ENCODE results near the gene ZNF174.

ZNF174 gene

DNA sequence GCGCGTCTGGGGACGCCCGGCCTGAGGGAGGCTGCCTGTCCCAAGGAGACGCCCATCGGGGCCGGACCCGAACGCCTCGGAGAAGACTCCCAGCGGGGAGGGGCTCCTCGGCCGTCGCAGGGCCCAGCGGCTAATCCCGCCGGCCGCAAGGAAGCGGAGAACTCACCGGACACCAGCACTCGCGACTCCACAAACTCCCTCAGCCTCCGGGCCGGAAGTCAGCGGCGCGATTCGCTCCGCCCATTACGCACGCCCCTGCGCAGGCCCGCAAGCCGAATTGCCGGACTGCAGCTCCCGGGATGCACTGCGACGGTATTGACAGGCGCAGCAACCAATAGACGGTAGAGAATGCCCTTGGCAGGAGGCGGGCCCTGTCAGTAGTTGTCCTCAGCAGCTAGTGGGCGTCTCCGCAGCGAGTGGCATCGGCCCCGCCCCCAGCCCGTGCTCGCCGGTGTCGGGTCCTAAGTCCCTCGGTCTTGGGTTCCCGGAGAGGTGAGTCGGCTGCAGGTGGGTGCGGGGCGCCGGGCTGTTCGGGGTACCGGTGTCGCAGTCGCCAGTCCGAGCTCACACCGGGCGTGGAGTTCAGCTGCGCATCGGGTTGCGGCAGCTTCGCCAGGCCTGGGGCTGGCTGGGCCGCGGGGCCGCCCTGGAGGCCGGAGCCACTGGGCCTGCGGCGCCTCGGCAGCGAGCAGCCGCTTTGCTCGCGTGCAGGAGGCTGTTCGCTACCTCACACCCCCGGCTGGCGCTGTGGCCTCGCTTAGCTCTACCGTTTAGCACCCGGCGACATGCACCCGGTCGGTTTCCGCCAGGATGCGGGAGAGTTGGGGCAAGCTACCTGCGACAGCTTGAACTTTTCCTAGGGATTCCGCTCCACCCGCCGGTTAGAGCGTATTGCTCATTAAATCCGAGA lies at the start of gene ZNF174, which contains the start of gene ZSCAN32:
Gene ZNF174, plus strand, starts transcription at position 437 of the 910 bp plus-strand sequence. CDS start 790 bp downstream, outside the sequence.
Gene ZSCAN32, minus strand, starts transcription at position 226 of the 910 bp plus-strand sequence. CDS start 3,447 bp downstream, outside the sequence.
- DNase-seq (ENCODE audit: low spot score), result peak; percentile 100

DNA sequence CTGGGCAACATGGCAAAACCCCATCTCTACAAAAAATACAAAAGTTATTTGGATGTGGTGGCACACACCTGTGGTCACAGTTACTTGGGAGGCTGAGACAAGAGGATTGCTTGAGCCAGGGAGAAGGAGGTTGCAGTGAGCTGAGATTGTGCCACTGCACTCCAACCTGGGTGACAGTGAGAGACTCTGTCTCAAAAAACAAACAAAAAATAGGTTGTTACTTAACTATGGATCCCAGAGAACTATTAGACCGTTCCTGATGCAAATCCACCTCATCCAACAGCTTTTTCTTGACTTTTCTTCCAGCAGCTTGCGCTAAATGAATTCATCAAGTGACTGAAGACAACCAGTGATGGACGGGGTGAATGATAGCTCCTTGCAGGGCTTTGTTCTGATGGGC lies 45.4 kb upstream of the ZNF174 start, which contains the start of gene OR2C1:
Gene OR2C1, plus strand, starts transcription at position 301 of the 400 bp plus-strand sequence. Its CDS starts 52 bp downstream, at position 353.
- no peak for DNase-seq (ENCODE audit: low spot score)

DNA sequence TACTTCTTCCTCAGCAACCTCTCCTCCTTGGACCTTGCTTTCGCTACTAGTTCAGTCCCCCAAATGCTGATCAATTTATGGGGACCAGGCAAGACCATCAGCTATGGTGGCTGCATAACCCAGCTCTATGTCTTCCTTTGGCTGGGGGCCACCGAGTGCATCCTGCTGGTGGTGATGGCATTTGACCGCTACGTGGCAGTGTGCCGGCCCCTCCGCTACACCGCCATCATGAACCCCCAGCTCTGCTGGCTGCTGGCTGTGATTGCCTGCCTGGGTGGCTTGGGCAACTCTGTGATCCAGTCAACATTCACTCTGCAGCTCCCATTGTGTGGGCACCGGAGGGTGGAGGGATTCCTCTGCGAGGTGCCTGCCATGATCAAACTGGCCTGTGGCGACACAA lies 44.9 kb upstream of the ZNF174 start:
- no peak for DNase-seq (ENCODE audit: low spot score)

DNA sequence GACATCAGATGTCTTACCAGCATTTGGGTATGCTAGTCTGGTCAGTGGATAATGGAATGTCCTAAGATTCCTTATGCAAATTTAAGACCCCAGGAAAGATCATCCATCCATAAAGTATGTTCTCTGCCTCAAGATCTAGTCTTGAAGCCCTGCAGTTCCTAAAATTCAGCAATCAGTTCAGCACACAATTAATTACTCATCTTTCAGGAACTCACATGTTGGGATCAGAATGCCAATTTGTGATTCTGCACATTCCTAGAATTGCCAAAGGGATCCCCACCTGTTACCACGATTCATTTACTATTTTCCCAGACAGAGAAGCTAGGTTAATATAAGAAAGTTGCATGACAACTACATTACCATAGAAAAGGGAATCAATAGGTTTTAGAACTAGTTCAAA lies 42.1 kb upstream of the ZNF174 start:
- DNase-seq (ENCODE audit: low spot score), result no peak

DNA sequence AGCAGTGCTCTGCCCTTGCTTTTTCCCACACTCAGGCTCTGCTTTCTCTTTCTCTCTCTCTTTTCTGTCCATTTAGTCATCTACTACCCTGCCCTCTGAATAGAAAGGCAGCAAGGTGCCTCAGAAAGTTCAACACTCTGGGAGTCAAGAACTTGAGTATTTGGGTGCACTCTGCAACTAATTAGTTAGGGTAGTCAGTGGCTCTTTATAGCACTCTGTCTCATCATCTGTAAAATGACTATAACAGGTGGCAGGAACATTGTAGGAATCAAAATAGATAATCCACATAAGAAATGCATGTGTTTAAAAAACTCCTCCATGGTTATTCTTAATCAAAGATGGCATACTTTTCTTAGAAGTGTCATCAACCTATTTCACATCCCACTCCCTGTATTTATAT lies 38.1 kb upstream of the ZNF174 start:
- DNase-seq (ENCODE audit: low spot score), result no peak

DNA sequence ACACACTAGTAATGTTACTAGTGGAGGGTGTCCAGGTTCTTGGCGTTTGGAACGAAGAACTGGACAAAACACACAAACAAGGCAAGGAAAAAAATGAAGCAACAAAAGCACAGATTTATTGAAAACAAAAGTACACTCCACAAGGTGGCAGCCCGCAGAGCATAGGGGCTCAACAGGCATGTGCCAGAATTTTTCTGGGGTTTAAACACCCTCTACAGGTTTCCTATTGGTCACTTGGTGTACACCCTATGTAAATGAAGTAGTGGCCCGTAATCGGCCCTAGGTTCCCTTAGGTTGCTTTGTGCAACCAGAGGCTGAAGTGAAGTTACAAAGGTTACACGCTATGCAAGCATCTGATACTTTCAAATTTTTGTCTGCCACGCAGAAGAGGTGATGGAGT lies 37.2 kb upstream of the ZNF174 start:
- no peak for DNase-seq (ENCODE audit: low spot score)

DNA sequence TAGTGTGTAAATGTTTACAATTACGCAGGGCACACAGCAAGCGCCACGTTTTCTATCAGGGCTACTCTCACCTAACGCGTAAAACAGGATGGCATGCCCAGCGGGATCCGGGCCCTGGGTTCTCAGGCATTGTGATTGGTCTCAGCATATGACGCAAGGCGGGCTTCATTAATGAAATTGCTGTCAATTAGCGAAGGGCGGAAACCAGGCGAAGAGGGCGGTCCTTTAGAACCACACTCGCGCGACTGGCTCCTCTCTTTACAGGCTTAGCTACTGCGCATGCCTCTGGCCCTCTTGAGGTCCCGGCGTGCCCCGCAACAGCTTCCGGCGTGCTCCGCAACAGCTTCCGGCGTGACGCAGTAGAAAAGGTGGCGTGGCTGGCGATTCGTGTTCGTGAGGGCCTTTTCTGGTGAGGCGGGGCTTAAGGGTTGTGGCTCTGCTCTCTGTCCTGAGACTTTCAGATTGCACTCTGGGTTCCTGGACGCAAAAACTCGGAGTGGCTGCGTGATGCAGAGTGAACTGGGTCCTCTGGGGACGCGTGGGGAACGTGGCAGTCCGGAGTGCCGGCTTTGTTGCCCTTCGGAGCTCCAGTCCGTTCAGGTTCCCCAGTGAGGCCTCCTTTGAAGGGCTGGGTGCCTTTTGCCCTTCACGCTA lies 36.1 kb upstream of the ZNF174 start:
- peak; percentile 95 for DNase-seq (ENCODE audit: low spot score)

DNA sequence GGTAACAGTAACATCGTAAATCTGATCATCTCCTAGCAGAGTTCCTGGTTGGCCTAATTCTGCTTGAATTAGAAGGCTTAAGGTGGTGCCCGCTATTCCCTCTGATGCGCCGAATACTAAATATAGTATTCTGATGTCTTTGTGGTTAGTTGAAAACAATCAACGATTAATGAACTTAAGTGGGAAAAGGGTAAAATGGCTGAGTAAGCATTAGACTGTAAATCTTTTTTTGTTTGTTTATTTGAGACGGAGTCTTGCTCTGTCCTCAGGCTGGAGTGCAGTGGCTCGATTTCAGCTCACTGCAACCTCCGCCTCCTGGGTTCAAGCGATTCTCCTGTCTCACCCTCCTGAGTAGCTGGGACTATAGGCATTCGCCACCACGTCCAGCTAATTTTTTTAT lies 31.9 kb upstream of the ZNF174 start:
- no peak for DNase-seq (ENCODE audit: low spot score)

DNA sequence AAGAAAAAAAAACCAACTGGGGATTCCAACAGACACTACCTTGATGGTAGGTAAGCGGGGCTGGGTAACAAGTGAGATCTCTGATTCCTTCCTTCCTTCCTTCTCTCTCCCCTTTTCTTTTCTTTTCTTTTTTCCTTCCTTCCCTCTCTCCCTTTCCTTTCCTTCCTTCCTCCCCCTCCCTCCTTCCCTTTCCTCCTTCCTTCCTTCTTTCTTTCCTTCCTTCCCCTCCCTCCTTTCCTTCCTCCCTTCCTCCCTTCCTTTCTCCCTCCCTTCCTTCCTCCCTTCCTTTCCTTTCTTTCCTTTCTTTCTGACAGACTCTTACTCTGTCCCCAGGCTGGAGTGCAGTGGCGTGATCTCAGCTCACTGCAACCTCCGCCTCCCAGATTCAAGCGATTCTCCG lies 25.3 kb upstream of the ZNF174 start:
- no peak for DNase-seq (ENCODE audit: low spot score)

DNA sequence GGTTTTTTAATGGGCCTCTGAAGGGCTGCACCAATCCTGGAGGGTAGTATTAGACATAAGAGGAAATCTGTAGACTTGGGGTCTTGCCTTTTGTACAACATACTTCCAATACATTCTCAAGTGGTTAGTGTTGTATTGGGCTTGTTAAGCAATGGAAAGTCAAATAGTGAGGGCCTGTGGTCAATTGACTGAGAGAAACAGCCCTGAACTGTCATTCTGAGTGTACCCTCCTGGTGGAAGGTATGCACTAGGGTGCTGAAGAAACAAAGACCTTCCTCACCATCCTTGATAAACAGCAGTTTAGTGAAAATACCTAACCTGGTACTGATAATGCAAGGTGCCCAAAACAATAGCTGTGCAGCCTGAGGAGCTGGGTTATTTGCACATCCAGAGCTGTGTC lies 23.1 kb upstream of the ZNF174 start:
- no peak for DNase-seq (ENCODE audit: low spot score)

DNA sequence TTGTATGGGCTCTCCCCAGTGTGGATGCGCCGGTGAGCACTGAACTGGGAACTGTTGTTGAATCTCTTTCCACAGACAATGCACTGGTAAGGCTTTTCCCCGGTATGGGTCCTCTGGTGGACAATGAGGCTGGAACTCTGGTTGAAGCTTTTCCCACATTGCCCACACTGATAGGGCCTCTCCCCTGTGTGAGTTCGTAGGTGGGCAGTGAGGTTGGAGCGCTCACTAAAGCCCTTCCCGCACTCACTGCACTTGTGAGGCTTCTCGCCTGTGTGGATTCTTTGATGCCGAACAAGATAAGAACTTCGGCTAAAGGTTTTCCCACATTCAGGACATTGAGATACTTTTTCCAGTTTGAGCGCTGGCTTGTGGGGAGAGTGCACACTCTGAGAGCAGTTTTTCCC lies 18.0 kb upstream of the ZNF174 start:
- DNase-seq (ENCODE audit: low spot score), result no peak

DNA sequence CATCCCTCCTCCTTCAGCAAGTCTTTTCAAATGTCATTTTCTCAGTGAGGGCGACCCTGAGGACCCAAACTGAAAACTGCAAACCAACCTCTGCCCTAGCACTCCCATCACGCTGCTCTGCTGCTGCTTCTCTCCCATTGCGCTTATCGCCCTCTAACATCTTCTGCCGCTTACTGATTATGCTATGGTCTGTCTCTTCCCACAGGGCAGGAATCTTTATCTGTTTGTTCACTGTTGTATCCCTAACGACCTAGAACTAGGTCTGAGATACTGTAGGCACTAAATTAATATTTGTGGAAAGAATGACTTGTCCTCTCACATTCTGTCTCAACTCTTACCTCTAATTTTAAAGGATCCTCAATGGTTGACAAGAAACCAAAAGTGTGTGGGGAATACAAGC lies 12.7 kb upstream of the ZNF174 start:
- no peak for DNase-seq (ENCODE audit: low spot score)

DNA sequence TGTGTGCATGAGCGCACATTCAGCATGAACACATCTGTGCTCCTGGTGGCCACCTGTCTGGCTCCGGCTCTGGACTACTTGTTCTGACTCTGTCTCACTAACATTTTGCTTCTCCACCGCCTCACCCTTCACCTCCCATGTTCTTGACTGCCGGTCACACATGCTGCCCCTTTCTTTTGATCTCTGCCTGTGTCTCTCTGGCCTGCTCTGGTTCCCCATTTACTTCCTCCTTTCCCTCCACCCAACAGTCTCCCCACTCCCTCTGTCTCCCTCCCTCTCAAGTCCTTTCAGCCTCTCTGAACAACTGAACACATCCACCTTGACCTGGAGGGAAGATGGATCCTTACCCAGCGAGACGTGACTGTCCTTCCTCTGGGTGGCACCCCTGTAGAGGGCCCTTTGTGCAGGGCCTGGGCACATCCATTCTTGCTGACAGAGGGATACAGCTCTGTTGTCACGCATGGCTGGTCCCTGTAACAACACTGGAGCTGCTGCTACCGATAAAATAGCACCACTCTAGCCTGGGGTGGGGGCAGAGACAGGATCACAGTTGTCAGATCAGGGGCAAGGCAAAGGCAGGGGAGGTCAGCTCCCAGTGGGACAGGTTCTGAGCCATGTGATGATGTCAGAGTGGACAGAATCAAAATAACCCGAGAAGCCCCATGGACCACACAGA lies 11.2 kb upstream of the ZNF174 start:
- DNase-seq (ENCODE audit: low spot score), result no peak

DNA sequence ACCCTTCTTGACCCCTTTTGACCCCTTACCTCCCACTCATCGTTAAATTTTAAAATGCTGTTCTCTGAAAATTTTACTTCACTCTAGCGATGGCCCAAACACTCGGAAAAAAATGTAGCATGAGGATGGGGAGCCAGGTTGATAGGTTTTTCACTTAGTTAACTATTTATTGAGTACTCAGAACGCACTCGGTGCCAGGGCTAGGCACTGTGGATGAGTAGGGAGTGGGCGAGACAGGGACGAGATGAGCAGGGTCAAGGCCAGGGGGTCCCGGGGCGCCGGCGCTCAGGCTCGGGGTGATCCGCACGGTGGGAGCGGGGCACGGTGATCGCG lies 603 bp upstream of the ZNF174 start:
- DNase-seq (ENCODE audit: low spot score), result no peak

DNA sequence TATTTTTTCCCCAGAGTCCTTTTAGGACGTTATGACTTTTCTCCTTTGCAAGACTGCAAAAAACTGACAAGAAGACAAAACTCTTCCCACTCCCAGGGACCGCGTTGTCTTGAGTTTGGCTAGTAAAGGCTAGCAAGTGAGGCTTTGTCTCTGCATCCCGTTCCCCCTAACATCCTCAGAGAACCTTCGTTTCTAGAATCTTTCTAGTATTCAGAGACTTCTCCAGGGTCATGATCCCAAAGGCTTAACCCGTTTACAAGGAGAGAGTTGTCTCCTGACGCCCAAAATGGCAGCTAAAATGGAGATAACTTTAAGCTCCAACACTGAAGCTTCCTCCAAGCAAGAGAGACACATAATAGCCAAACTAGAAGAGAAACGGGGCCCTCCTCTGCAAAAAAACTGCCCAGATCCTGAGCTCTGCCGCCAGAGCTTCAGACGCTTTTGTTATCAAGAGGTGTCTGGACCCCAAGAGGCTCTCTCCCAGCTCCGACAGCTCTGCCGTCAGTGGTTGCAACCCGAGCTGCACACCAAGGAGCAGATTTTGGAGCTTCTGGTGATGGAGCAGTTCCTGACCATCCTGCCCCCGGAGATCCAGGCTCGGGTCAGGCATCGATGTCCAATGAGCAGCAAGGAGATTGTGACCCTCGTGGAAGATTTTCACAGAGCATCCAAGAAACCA lies 843 bp downstream of the ZNF174 start:
- DNase-seq (ENCODE audit: low spot score), result peak; percentile 15

DNA sequence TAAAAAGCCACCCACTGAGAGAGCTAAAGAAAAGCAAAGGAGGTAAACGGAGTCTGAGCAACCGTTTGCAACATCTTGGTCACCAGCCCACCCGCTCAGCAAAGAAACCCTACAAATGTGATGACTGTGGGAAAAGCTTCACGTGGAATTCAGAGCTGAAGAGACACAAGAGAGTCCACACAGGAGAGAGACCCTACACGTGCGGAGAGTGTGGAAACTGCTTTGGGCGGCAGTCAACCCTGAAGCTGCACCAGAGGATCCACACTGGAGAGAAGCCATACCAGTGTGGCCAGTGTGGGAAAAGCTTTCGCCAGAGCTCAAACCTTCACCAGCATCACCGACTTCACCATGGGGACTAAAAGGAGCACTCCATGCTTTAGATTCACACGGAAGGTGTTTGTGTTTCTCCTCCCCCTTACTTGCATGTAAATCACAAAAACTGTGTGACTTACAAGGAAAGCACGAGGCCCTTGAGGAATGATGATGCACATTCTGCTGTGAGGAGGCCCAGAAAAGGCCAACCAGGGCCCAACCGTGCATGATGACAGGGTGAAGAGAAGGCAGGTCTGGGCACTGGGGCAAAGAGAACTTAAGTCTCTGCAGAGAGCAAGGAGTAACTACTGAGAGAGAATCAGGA lies 7.7 kb downstream of the ZNF174 start:
- DNase-seq (ENCODE audit: low spot score), result no peak

DNA sequence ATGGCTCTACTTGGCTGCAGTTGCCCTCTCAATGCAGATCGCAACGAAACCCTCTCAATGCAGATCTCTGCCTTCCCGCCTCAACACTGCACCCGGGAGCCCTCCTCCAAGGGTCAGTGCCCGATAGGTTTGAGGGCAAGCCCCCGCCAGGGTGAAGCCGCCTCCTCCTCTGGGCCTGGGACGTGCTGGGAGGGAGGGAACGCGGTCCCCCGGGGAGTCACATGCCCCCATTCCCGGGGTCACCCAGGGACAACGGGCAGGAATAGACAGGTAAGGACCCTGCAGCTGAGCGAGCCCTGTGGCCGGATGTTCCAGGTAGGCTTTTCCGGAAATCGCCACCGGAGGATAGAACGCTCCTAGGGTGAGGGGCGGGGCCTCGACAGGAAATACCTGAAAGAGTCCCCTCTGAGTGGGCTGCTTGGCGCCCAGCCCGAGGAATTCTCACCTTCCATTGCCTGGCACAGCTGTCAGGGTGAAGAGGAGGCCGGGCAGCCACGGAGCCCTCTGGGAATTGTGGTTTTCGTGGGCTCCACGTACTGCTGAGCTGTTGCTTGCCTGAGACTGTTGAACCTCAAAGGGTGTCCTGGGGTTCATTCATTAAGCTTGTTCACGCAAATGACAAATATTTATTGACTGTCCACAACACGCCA lies 12.8 kb downstream of the ZNF174 start:
- DNase-seq (ENCODE audit: low spot score), result no peak

DNA sequence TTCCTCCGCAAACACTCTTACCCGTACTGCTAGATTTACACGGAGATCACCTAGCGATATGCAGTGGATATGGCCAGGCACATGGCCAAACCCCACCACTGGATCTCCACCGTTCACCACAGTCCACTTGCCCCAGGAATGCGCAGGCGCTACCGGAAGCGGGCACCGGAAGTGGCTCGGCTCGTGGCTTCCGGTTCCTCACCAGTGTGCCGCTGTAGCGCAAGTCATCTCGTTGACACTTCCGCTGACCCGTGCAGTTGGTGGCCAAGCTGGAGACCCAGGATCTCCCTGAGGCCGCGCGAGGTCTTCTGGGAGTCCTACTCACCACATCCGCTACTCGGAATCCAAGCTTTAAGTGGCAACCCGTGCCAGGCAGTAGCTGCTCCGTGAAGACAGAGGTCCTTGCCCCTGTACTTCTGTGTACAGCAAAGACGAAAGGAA lies 30.8 kb downstream of the ZNF174 start:
- peak; percentile 41 for DNase-seq (ENCODE audit: low spot score)

DNA sequence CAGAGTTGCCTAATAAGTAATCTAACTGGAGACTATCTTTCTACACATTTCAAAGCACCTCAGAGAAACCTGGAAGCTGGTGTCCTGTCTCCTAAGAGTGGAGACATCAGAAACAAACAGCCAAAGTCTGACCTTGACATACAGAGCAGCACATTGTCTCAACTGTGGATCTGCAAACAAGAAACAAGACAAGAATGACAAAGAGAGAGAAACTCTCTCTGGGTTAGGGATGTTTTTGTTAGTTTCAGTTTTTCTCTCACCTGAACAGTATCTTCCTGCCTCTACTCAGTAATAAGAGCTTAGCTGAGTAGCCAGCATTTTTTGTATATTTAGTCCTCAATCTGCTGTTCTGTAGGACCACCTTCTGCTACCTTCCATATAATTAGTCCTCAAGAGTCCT lies 33.4 kb downstream of the ZNF174 start:
- DNase-seq (ENCODE audit: low spot score), result no peak

DNA sequence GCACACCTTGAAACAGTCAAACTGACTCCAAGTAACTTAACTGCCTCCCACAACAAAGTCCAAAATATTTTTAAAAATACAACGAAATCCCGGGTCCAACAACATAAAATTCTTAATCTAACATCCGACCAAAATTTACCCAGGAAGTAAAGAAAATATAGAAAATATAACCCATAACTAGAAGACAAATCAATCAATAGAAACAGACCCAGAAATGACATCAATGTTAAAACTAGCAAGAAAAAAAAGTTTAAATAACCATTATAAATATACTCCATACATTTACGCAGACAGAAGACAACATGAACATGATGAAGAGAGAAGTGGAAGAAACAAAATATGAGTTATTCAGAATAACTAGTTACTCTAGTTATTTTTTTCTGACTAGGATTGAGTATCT lies 38.6 kb downstream of the ZNF174 start:
- no peak for DNase-seq (ENCODE audit: low spot score)
